ENCODE results near the gene ERICH6.

ERICH6 gene

DNA sequence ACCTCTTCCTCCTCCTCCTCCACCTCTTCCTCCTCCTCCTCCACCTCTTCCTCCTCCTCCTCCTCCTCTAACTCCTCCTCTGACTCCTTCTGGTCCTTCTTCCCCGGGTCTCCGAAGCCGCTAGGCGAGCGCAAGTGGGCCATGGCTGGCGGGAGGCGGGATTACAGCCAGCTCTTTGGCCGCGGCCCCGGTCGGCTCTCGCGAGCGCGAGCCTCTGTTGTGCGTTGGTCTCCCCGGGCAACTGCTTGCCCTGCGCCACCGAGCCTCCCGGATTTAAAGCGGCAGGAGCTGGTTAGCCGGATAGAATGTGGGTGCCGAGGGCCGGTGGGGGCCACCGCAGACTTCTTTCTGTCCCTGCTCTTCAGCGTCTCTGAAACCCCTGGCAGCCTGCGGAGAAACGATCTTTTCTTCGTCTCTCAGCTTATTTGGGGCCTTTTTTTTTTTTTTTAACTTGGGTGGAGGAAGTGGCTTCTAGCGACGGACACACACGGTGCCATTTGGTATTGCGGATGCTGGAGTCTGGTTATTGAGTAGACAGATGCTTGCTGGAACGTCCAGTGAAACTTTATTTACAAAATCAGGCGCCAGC lies at the start of gene ERICH6:
Gene ERICH6, minus strand, starts transcription at position 165 of the 589 bp plus-strand sequence. Its CDS starts 22 bp downstream, at position 143.
- FAIRE-seq: no peak

DNA sequence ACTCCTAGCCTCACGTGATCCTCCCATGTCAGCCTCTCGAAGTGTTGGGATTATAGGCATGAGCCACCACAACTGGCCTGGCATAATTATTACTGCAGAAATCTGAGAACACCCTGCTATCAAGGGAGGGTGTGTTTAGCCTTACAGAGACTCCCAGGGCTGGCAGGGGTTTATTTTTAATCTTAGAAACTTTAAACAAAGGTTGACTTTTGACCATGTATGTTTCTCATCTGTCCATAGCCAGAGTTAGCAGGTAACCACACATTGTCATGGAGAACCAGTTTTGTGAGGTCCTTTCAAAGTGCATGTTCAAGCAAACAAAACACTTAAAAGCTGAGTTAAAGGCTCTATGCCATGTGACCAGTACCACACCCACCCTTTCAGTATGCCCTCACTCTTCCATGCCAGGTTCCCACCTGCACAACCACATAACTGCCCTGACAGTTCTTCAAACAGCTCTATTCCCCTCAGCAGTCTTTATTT lies 48.1 kb upstream of the ERICH6 start:
- FAIRE-seq: no peak

DNA sequence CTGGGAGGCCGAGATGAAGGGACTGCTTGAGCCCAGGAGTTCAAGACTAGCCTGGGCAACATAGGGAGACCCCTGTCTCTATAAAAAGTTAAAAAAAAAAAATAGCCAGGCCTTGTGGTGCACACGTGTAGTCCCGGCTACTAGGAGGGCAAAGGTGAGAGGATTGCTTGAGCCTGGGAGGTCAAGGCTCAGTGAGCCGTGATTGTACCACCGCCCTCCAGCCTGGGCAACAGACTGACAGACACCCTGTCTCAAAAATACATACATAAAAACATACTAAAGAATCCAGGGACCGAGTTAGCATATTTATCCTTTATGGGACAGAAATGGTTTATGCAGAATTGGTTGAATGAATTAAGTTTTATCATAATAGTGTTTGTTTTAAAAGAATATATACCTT lies 45.5 kb upstream of the ERICH6 start:
- FAIRE-seq: no peak

DNA sequence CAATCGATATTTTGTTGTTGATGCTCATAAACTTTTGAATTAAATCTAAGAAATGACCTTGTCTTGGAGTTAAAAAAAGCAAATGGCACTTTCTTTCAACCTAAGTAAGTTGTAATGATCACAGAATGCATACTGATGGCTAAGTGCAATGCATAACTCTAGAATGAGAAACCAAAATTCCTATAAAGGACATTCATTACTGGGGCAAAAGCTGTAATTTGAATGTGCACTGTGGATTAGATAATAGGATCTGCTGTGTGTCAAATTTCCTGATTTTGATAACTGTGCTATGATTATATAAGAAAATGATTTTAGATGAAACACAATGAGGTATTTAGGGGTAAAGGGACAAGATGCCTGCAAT lies 44.9 kb upstream of the ERICH6 start:
- no peak for FAIRE-seq

DNA sequence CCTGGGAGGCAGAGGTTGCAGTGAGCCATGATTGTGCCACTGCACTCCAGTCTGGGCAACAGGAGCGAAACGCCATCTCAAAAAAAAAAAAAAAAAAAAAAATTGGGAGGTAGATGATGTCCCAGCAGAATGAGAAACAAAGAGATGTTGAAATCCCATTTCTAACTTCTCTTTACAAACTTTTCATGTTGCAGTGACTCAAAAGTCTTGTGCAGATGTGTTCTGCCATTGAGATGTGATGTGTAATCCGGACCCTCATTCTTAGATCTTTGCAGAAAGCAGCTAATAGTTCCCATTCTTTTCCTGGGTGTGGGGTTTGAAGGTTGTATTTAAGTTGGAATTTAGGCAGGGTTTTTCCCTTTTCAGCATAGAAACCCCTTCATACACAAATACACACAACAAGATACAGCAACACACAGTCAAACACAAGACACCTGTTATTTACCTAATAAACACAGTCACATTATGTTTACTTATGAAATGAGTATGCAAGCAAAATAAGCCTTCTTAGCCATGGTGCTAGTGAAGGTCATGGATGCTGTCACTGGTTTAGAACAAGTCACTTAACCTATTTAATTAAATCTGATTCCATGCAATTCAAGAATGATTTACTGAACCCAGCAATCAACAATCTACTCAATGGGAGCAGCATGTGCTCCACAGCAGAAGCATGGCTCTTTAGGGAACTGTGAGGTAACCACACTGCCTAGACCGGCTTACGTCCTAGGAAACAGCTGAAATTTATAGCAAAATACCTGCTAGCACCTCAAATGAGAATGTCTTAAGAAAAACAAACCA lies 44.4 kb upstream of the ERICH6 start:
- no peak for FAIRE-seq

DNA sequence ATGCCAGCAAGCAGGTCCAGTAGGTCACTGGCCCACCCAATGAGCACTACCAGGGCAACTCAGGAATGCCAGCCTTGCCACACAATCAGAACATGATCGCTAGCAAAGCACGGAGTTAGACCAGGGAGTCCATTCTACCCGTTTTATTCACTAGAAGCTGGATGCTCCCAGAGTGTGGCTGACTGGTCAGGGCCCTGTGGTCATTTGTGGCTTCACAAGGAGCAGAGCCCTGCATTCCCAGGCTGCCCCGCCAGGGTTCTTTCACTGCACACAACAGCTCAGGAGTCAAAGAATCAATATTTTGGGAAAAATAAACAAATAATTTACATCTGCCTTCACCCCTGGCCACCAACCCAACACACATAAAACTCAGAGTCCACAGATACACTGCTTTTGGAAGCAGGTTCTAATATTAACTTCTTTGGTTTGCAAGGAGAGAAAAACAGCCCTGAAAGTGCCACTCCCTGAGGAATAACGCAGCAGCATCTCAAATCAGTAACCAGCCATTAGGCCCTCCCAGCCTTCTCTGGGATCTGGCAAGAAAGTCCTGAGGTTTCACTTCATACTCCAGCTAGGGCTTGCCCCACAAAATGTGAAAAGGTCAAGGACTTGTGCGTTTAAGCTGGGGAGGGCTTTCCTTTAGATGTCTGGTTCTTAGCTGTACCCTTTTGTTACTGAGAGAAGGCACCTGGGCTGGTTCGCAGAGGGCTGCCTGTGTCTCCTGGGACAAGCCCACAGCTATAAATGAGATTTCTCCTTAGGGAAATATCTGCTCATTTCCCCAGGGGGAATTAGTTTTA lies 43.3 kb upstream of the ERICH6 start:
- no peak for FAIRE-seq

DNA sequence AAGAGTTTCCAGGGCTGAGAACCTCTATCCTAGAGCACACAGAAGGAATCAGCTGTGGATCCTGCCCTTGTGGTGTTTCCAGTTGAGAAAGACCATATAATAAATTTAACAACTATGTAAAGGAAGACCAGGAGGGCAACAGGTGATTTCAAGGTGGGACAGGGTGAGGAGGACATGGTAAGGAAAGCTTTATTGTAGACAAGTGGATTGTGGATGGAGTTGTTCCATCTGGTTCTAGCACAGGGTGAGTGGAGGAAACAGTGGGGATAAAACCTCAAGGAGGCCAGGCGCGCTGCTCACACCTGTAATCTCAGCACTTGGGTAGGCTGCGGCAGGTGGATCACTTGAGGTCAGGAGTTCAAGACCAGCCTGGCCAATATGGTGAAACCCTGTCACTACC lies 42.1 kb upstream of the ERICH6 start:
- no peak for FAIRE-seq

DNA sequence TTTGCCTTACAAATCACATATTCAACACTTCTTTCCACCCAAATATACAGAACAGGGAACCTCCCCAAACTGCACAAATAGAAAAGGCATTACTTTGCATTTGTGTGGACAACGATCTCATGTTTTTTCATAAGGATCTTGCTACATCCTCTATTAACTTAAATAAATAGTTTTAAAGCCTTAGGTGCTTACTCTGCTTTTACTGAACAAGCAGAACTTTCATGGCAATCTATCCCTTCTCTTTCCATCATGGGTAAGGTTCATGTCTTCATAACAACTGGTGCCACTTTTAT lies 41.1 kb upstream of the ERICH6 start:
- no peak for FAIRE-seq

DNA sequence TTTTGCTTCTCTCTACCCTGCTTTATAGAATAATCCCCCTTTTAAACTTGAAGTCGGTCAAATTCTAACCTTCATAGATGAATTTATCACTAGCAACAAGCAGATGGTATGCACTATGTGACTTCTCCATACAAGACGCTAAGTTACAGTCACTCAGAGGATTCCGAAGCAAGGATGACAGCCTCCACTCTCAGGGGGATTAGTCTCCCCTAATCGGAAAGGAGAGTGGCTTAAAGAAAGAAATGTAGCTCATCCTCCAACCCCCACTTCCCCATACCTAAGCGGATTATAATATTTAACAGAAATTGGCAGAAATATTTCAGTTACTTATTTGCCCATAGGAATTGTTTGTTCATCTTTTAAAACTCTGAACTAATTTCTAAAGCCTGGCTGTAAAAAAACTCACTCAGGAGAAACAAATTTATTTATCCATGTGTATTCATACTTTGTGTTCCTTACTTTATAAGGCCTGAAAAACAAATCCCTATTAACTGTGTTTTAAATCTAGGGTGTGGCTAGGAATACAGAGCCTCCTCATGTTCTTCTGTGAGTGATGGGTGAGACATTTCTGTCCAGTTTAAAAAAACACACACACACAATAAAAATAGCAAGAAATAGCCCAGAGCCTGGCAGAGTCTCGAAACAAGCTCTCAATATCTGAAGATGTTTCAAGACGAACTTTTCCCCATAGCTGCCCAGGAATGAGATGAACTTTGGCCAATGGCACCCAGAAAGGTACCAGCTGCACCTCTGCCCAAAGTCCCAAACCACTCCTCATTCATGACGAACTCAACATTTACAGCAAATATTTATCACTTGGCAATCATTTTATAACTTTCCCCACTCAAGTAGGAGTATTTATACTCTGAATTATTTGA lies 40.6 kb upstream of the ERICH6 start:
- no peak for FAIRE-seq

DNA sequence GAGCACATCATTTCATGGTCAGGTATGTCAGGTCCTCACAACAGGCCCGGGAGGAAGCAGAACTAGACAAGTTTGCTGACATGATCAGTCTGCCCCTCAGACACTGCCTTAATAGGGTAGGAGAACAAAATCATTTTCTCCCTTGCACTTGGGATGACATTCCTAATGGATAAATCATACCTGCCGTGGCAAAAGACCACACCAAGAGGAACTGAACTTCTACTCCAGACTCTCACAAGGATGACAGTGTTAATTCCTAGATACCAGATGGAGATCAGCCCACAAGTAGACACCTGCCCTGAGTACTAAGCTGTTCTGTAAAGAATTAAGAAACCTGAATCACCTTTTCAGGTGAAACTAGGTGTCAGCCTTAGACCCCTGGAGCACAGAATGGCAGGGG lies 39.8 kb upstream of the ERICH6 start:
- FAIRE-seq: no peak

DNA sequence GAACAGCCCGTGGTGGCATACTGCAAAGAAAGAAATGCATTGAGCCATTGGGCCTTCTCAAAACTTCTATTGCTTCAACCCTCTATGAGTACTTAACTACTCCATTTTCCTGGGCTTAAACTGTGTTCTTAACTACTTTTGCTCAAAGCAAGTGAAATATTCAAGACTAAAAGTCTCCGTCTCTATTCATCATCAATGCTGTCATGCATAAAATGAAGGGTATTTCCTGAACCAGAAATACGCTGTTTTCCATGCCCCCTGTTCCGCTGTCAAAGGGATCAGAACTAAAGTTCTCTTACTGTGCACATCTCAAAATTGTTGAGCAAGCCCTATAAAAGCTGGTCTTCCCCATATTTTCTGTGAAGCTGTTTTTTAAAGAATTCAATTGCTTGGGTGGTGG lies 39.0 kb upstream of the ERICH6 start:
- FAIRE-seq: no peak

DNA sequence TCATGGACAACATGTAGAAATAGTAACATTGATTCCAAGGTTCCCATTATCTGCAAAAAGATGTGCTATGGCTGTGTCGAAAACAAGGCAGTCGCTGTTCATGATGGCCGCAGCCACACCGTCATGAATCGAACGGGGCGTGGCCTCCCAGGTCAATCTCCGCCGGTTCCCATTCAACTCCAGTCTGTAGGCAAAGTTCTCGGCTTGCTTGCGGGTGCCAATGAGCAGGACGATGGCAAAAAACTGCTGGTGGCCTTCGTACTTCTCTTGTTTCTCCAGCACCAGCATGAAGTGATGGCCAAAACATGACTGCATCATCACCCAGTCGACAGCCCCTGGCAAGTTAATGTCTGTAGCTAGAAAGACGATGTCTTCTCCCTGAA lies 38.4 kb upstream of the ERICH6 start:
- no peak for FAIRE-seq

DNA sequence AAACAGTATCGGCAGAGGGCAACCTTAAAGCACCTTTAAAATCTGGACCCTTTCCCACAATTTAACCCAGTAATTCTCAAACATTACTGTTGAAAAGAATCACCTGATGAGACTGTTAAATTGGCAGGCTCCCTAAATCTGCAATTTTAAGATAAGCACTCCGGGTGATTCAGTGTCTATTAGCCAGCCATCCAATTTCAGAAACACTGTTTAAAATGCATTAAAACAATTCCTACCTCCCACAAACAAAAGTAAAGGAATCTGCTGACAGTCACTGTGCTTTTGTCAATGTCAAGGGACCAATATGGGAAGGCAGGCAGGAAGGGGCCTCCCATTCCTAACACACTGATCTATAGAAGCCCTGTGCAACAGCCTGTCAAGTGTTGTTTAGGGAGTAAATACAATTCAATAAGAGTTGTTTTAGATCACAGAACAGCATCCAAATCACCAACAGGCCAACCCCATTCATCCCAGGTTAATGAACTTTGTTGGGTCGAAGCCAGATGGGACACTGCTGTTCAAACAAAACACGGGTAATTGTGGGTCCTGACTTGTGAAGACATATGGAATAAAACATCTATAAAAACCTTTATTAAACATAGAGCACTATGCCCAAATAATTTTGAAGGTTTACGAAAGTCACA lies 37.9 kb upstream of the ERICH6 start:
- FAIRE-seq: no peak

DNA sequence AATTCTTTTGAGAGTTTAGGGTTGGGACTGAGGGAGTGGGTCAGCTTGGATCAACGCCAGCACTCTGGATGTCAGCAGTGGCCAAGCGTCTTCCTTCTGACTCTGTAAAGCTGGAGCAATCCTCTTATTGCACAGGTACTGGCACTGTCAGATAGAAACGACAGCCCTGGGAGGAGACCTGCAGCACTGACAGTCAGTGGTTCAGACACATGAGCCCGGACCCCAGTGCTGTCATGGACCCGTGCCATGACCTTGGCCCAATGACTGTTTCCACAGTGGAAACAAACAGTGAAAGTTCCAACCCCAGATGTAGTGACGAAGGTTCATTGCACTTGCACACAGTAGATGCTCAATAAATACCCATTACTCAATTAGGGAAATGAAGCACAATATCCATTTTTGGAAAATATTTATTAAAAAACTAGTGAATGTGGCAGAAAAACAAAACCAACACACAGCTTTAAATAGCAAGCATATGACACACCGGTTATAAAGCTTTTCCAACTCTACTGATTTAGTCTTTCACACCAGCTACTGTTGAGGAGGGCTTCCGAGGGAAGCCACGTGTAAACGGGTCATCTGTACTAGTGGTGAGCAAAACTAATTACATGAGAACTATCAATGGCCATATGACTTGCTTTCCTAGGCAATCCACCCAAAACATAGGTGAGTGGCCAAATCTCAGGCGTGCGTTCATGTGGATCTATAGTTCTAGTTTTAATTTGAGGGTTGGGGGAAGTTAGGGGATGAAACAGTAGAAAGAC lies 37.2 kb upstream of the ERICH6 start:
- FAIRE-seq: no peak

DNA sequence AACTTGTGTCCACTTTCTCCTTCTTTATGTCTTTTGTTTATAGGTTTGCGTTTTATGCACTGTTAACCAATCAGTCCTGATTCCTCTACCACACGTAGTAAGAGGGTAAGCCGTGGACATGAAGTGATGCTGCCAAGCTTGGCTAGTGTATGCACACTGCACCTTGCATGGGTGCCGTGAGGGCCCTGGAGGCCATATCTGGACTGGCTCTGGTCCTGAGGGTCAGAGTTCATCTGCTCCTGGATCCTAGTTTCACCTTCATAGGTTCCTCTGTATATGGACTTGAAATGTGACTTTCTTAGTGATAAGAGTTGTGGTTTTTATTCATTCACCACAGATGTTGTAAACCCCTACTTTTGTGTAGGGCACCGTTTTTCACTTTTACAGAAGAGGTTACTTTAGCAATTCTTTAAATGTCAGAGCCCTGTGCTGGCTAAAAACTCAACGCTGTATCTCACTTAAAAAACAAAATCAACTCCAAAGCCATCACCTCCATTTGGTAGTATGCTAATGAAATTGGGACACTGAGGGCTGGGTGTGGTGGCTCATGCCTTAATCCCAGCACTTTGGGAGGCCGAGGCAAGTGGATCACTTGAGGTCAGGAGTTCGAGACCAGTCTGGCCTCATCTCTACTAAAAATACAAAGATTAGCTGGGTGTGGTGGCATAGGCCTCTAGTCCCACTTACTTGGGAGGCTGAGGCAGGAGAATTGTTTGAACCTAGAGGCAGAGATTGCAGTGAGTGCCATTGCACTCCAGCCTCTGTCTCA lies 36.3 kb upstream of the ERICH6 start:
- FAIRE-seq: no peak

DNA sequence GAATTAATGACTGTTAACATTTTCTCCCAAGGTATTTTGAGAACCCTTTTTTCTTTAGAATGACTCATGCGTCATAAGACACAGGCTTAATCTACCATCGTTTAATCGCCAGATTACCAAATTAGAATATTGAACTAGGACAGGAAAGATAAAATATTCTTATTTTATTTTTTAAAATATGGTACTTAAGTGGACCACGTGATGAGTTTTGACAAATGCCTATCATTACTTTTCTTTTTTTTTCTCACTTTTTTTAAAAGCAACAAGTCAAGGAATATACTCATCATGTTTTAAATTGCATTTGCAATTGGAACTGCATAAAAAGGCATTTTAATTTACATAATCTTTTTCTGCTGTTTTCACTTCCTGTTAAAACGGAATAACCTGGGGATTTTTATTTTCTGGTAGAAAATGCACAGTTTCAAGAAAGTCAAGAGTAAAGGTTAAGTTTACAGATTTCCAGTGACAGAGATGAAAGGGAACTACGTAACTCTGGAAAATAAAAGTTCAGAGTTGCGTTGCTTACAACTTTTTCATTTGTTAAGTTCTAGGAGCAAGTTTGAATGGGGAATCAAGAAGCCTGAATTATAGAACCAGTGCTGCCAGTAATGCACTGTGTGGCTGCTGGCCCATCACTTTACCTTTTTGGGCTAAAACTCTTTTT lies 35.6 kb upstream of the ERICH6 start:
- FAIRE-seq: no peak

DNA sequence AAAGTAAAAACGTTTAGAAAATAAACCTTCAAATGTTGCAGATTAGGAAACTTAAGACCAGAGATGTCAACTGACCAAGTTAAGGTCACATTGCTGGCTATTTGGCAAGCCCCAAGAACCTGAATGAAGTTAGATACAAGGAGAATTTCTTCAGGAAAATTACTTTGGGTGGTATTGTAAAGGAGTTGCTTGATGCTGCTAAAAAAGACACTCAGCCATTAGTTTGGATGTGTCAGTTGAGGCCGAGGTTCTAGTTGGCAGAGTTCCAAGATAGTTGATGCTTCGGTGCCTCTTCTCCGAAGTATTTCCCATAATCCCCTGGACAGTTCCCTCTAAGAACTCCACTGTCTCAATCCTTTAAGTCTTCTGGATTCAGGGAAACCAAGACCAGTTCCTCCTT lies 35.0 kb upstream of the ERICH6 start:
- no peak for FAIRE-seq

DNA sequence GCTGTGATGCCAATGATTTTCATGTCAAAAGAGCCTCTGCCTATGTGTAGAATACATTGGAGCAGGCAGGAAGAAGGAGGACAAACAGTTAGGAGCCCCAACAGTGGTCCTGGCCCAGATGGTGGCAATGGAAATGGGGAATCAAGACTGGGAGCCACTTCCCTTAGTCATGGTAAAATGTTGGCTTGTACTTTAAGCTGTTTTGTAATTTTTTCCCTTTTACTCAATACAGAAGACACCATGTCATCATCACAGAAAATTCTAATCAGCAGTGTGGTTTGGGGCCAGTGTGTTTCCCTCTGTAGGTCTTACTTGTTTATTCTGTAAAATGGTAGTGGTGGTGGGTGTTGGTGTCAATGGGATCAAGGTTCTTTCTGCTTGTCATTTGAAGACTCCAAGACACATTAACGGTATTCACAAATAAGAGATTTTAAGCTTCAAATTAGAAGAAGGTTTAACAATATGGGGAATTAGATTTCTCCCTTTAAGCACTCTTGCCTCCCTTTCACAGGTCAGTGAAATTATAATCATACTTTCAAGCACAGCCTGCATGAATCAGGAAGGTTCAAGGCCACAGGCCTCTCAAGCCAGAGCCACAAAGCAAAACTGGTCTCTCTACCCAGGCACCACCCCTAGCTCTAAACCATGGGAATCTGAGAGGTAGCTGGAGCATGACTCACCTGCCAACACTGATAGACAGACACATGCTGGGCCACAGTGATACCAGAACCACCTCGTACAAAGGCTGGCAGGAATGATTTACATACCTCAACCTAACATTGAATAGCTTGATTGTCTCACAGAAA lies 34.4 kb upstream of the ERICH6 start:
- no peak for FAIRE-seq
